Measurements from ENCODE around the gene DGKZ. TPM values are rescaled to one million over a fixed set of nuclear protein-coding genes. Genes with fewer than 3 reads are reported as not detected.

Gene DGKZ
- total RNA-seq, 2 donors from 2014 or later = 194 to 196 TPM

- Mint-ChIP-seq H3K27me3 (no peaks in the 10 kb centered on the region), H3K4me1 (peaks cover 54% of the 10 kb centered on the region), H3K36me3 (ENCODE audit: low read depth) (peaks cover 6% of the 10 kb centered on the region), H3K27ac (peak overlapping the region; percentile 92), H3K4me3 (peak overlapping the region; percentile 36)
- H3K9me3 ChIP-seq (ENCODE audit: control insufficient read depth, low read length, poor library complexity, severe bottlenecking) = no peaks in the 10 kb centered on the region
- DNase-seq (no peak), ATAC-seq (no peak)
Observed at GRCh38 chr11:46342239-46342638, 5.0 kb upstream of the DGKZ start.

- H3K9me3 ChIP-seq (ENCODE audit: control insufficient read depth, low read length, poor library complexity, severe bottlenecking) = no peaks in the 10 kb centered on the region
- peaks cover 6% of the 10 kb centered on the region for H3K36me3 Mint-ChIP-seq (ENCODE audit: low read depth)
- DNase-seq (no peak), ATAC-seq (no peak)
- H3K27ac Mint-ChIP-seq = peak overlapping the region; percentile 92
- peaks cover 57% of the 10 kb centered on the region for H3K4me1 Mint-ChIP-seq
- no peaks in the 10 kb centered on the region for H3K27me3 Mint-ChIP-seq
- no peak overlapping the region for H3K4me3 Mint-ChIP-seq
Observed at GRCh38 chr11:46343520-46343919, 3.7 kb upstream of the DGKZ start.

- H3K4me1 Mint-ChIP-seq = peaks cover 67% of the 10 kb centered on the region
- H3K27me3 Mint-ChIP-seq = no peaks in the 10 kb centered on the region
- H3K9me3 ChIP-seq (ENCODE audit: control insufficient read depth, low read length, poor library complexity, severe bottlenecking) = no peaks in the 10 kb centered on the region
- peak overlapping the region; percentile 99 for H3K4me3 Mint-ChIP-seq
- DNase-seq = no peak
- H3K27ac Mint-ChIP-seq = peak overlapping the region; percentile 60
- H3K36me3 Mint-ChIP-seq (ENCODE audit: low read depth) = peaks cover 6% of the 10 kb centered on the region
- ATAC-seq = no peak
Observed at GRCh38 chr11:46345131-46345597, 2.1 kb upstream of the DGKZ start.

- H3K4me1 Mint-ChIP-seq = peaks cover 74% of the 10 kb centered on the region
- H3K4me3 Mint-ChIP-seq = peak overlapping the region; percentile 99
- H3K27ac Mint-ChIP-seq = peak overlapping the region; percentile 96
- ATAC-seq (no peak), DNase-seq (no peak)
- peaks cover 6% of the 10 kb centered on the region for H3K36me3 Mint-ChIP-seq (ENCODE audit: low read depth)
- H3K27me3 Mint-ChIP-seq = no peaks in the 10 kb centered on the region
- no peaks in the 10 kb centered on the region for H3K9me3 ChIP-seq (ENCODE audit: control insufficient read depth, low read length, poor library complexity, severe bottlenecking)
Observed at GRCh38 chr11:46345881-46346484, 1.3 kb upstream of the DGKZ start.

- DNase-seq = no peak
- H3K27me3 Mint-ChIP-seq = no peaks in the 10 kb centered on the region
- peaks cover 6% of the 10 kb centered on the region for H3K36me3 Mint-ChIP-seq (ENCODE audit: low read depth)
- H3K4me1 Mint-ChIP-seq = peaks cover 72% of the 10 kb centered on the region
- peak overlapping the region; percentile 97 for H3K4me3 Mint-ChIP-seq
- H3K27ac Mint-ChIP-seq = peak overlapping the region; percentile 92
- H3K9me3 ChIP-seq (ENCODE audit: control insufficient read depth, low read length, poor library complexity, severe bottlenecking) = no peaks in the 10 kb centered on the region
- no peak for ATAC-seq
Observed at GRCh38 chr11:46347637-46348311, 511 bp downstream of the DGKZ start.

- ATAC-seq = peak; percentile 28
- H3K4me1 Mint-ChIP-seq = peaks cover 74% of the 10 kb centered on the region
- peaks cover 6% of the 10 kb centered on the region for H3K36me3 Mint-ChIP-seq (ENCODE audit: low read depth)
- DNase-seq = no peak
- H3K27ac Mint-ChIP-seq = peak overlapping the region; percentile 92
- H3K4me3 Mint-ChIP-seq = peak overlapping the region; percentile 97
- no peaks in the 10 kb centered on the region for H3K9me3 ChIP-seq (ENCODE audit: control insufficient read depth, low read length, poor library complexity, severe bottlenecking)
- no peaks in the 10 kb centered on the region for H3K27me3 Mint-ChIP-seq
Observed at GRCh38 chr11:46348566-46349401, 1.5 kb downstream of the DGKZ start.

- Mint-ChIP-seq H3K27me3 (no peaks in the 10 kb centered on the region), H3K27ac (peak overlapping the region; percentile 95), H3K4me3 (peak overlapping the region; percentile 90), H3K4me1 (peaks cover 74% of the 10 kb centered on the region), H3K36me3 (ENCODE audit: low read depth) (peaks cover 6% of the 10 kb centered on the region)
- ATAC-seq = no peak
- DNase-seq = no peak
- H3K9me3 ChIP-seq (ENCODE audit: control insufficient read depth, low read length, poor library complexity, severe bottlenecking) = no peaks in the 10 kb centered on the region
Observed at GRCh38 chr11:46350695-46351094, 3.4 kb downstream of the DGKZ start.

GRCh38 chr11:46351148-46351547 is 3.9 kb downstream of the DGKZ start:
- H3K9me3 ChIP-seq (ENCODE audit: control insufficient read depth, low read length, poor library complexity, severe bottlenecking) = no peaks in the 10 kb centered on the region
- peaks cover 6% of the 10 kb centered on the region for H3K36me3 Mint-ChIP-seq (ENCODE audit: low read depth)
- no peaks in the 10 kb centered on the region for H3K27me3 Mint-ChIP-seq
- H3K4me3 Mint-ChIP-seq = peak overlapping the region; percentile 90
- H3K4me1 Mint-ChIP-seq = peaks cover 74% of the 10 kb centered on the region
- DNase-seq (no peak), ATAC-seq (no peak)
- peak overlapping the region; percentile 95 for H3K27ac Mint-ChIP-seq

- H3K36me3 Mint-ChIP-seq (ENCODE audit: low read depth) = peaks cover 3% of the 10 kb centered on the region
- no peaks in the 10 kb centered on the region for H3K27me3 Mint-ChIP-seq
- H3K9me3 ChIP-seq (ENCODE audit: control insufficient read depth, low read length, poor library complexity, severe bottlenecking) = no peaks in the 10 kb centered on the region
- H3K4me3 Mint-ChIP-seq = peak overlapping the region; percentile 90
- ATAC-seq (no peak), DNase-seq (no peak)
- H3K4me1 Mint-ChIP-seq = peaks cover 74% of the 10 kb centered on the region
- peak overlapping the region; percentile 95 for H3K27ac Mint-ChIP-seq
Observed at GRCh38 chr11:46351606-46352005, 4.3 kb downstream of the DGKZ start.

GRCh38 chr11:46352063-46352841 is 5.0 kb downstream of the DGKZ start:
- no peaks in the 10 kb centered on the region for H3K9me3 ChIP-seq (ENCODE audit: control insufficient read depth, low read length, poor library complexity, severe bottlenecking)
- Mint-ChIP-seq H3K36me3 (ENCODE audit: low read depth) (no peaks in the 10 kb centered on the region), H3K27me3 (no peaks in the 10 kb centered on the region), H3K27ac (peak overlapping the region; percentile 95), H3K4me3 (peak overlapping the region; percentile 90), H3K4me1 (peaks cover 74% of the 10 kb centered on the region)
- ATAC-seq (peak; percentile 74), DNase-seq (peak; percentile 70 to 80 (median 77))

GRCh38 chr11:46353698-46354097 is 6.4 kb downstream of the DGKZ start:
- no peaks in the 10 kb centered on the region for H3K27me3 Mint-ChIP-seq
- peak overlapping the region; percentile 95 for H3K27ac Mint-ChIP-seq
- ATAC-seq = no peak
- peak overlapping the region; percentile 90 for H3K4me3 Mint-ChIP-seq
- H3K36me3 Mint-ChIP-seq (ENCODE audit: low read depth) = no peaks in the 10 kb centered on the region
- no peaks in the 10 kb centered on the region for H3K9me3 ChIP-seq (ENCODE audit: control insufficient read depth, low read length, poor library complexity, severe bottlenecking)
- peaks cover 74% of the 10 kb centered on the region for H3K4me1 Mint-ChIP-seq
- no peak for DNase-seq

- Mint-ChIP-seq H3K36me3 (ENCODE audit: low read depth) (no peaks in the 10 kb centered on the region), H3K27me3 (no peaks in the 10 kb centered on the region), H3K4me1 (peaks cover 59% of the 10 kb centered on the region), H3K27ac (peak overlapping the region; percentile 85), H3K4me3 (peak overlapping the region; percentile 39)
- DNase-seq (no peak), ATAC-seq (no peak)
- no peaks in the 10 kb centered on the region for H3K9me3 ChIP-seq (ENCODE audit: control insufficient read depth, low read length, poor library complexity, severe bottlenecking)
Observed at GRCh38 chr11:46356924-46357482, 9.7 kb downstream of the DGKZ start.

Measured in T-helper 17 cell (primary cell).